Osteoblast (primary cell): ENCODE data around the gene KLF6. TPM values are rescaled to one million over a fixed set of nuclear protein-coding genes. Genes with fewer than 3 reads are reported as not detected.

Experiments used
- DNase-seq: peaks from one replicate; pipeline ENCODE4 v3.0.0; 2011; ENCODE audit warnings: low spot score, mixed read lengths; ENCODE audit not compliant: insufficient read length; ENCODE audit errors: missing footprints
- H2AFZ ChIP-seq: 2 replicates; pipeline ENCODE4 v1.6.0; 2011; ENCODE audit warnings: mild to moderate bottlenecking, low read length
- H3K27ac ChIP-seq: 2 replicates; pipeline ENCODE4 v1.5.1; 2011; ENCODE audit warnings: mild to moderate bottlenecking, low read depth, low read length, moderate library complexity
- H3K27me3 ChIP-seq: 2 replicates; pipeline ENCODE4 v1.6.0; 2012; ENCODE audit warnings: mild to moderate bottlenecking, control low read depth, inconsistent platforms, low read length, moderate library complexity; ENCODE audit not compliant: insufficient read depth
- H3K36me3 ChIP-seq: 2 replicates; pipeline ENCODE4 v1.5.1; 2011; ENCODE audit warnings: mild to moderate bottlenecking, low read length, control low read depth, moderate library complexity; ENCODE audit not compliant: insufficient read depth
- H3K4me1 ChIP-seq: 2 replicates; pipeline ENCODE4 v1.5.1; 2011; ENCODE audit warnings: mild to moderate bottlenecking, low read length, control low read depth, moderate library complexity; ENCODE audit not compliant: insufficient read depth
- H3K4me2 ChIP-seq: 2 replicates; pipeline ENCODE4 v1.6.0; 2011; ENCODE audit warnings: mild to moderate bottlenecking, low read length; ENCODE audit not compliant: insufficient read depth
- H3K4me3 ChIP-seq: fragments of 200-600 bp; sonication (generic); 3 replicates; pipeline ENCODE4 v1.5.1; 2012; ENCODE audit warnings: mild to moderate bottlenecking, low read length, inconsistent platforms; ENCODE audit not compliant: insufficient read depth
- H3K79me2 ChIP-seq: 2 replicates; pipeline ENCODE4 v1.6.0; 2012; ENCODE audit warnings: mild to moderate bottlenecking, low read length, control low read depth, inconsistent platforms; ENCODE audit not compliant: insufficient read depth
- H3K9me3 ChIP-seq: 2 replicates; pipeline ENCODE4 v1.5.1; 2011; ENCODE audit warnings: low read depth, low read length, control low read depth
- H4K20me1 ChIP-seq: 2 replicates; pipeline ENCODE4 v1.6.0; 2012; ENCODE audit warnings: mild to moderate bottlenecking, low read length, control low read depth; ENCODE audit not compliant: insufficient read depth
- total RNA-seq: library from RNA; depleted of rRNA; stranded (reverse); fragments of >200 nt; gene quantifications from 2 replicates; pipeline ENCODE4 v1.2.3, GENCODE V29; 2012
- TF ChIP-seq, protein P1 (sequence below): IDR thresholded peaks from 2 replicates; pipeline ENCODE4 v1.5.1; 2011; ENCODE audit warnings: mild to moderate bottlenecking, low read depth, low read length, moderate library complexity; ENCODE audit errors: extremely low read depth

Gene KLF6
- total RNA-seq, 1 donor: 52.1 TPM

DNA sequence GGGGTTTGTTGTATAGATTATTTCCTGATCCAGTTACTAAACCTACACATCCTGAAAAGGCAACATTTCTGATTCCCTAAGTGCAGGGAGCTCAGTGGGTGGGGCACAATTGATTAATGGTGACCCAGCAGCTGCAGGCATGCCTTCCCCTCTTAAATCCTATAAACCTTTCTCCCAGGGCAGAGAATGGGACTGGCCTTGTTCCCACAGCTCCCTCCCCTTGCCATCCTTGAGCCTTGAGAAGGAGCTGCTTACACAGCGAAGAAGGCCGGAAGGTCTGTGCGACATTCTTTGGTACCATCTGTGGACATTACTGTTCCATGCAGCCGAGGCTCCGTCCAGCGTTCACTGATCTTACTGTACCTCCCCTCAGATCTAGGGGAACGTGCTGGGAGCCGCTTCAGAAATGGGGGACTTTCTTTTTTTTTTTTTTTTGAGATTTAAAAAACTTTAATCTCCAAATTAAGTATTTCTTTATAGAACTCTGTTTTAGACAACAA is 14.3 kb downstream of the KLF6 start:
- no peak overlapping the region for H3K4me2 ChIP-seq
- H3K79me2 ChIP-seq: no peaks in the 10 kb centered on the region
- no peaks in the 10 kb centered on the region for H3K27me3 ChIP-seq
- no peaks in the 10 kb centered on the region for H3K9me3 ChIP-seq
- no peak overlapping the region for H3K4me3 ChIP-seq
- no peak for DNase-seq
- no peaks in the 10 kb centered on the region for H4K20me1 ChIP-seq
- H3K27ac ChIP-seq: no peak overlapping the region
- TF ChIP-seq, protein P1, sequence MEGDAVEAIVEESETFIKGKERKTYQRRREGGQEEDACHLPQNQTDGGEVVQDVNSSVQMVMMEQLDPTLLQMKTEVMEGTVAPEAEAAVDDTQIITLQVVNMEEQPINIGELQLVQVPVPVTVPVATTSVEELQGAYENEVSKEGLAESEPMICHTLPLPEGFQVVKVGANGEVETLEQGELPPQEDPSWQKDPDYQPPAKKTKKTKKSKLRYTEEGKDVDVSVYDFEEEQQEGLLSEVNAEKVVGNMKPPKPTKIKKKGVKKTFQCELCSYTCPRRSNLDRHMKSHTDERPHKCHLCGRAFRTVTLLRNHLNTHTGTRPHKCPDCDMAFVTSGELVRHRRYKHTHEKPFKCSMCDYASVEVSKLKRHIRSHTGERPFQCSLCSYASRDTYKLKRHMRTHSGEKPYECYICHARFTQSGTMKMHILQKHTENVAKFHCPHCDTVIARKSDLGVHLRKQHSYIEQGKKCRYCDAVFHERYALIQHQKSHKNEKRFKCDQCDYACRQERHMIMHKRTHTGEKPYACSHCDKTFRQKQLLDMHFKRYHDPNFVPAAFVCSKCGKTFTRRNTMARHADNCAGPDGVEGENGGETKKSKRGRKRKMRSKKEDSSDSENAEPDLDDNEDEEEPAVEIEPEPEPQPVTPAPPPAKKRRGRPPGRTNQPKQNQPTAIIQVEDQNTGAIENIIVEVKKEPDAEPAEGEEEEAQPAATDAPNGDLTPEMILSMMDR: no peak
- peaks cover under 1% of the 10 kb centered on the region for H3K36me3 ChIP-seq
- no peak overlapping the region for H2AFZ ChIP-seq
- peaks cover 9% of the 10 kb centered on the region for H3K4me1 ChIP-seq

DNA sequence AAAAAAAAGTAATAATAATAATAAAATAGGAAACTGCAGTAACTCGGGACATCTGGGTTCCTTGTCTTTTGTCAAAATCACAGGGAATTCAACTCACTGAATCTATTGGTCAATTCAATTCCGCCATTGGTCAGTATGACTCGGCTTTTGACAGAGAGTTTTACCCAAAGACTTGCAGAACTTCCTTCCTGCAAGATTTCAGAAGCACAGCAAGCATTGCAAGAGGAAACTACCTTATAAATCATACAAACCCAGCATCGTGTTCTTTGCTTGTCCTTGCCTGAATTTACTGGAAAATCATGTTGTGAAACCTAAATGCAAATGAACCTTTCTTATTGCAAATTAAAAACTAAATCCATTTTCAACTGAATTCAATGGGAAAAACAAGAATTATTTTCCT is 15.5 kb downstream of the KLF6 start:
- Histone ChIP-seq H3K79me2 (no peaks in the 10 kb centered on the region), H3K4me2 (no peak overlapping the region), H3K9me3 (no peaks in the 10 kb centered on the region), H3K36me3 (no peaks in the 10 kb centered on the region), H4K20me1 (no peaks in the 10 kb centered on the region), H3K27ac (no peak overlapping the region), H2AFZ (no peak overlapping the region), H3K4me1 (peaks cover 8% of the 10 kb centered on the region), H3K27me3 (no peaks in the 10 kb centered on the region), H3K4me3 (no peak overlapping the region)
- no peak for DNase-seq
- TF ChIP-seq, protein P1: no peak

DNA sequence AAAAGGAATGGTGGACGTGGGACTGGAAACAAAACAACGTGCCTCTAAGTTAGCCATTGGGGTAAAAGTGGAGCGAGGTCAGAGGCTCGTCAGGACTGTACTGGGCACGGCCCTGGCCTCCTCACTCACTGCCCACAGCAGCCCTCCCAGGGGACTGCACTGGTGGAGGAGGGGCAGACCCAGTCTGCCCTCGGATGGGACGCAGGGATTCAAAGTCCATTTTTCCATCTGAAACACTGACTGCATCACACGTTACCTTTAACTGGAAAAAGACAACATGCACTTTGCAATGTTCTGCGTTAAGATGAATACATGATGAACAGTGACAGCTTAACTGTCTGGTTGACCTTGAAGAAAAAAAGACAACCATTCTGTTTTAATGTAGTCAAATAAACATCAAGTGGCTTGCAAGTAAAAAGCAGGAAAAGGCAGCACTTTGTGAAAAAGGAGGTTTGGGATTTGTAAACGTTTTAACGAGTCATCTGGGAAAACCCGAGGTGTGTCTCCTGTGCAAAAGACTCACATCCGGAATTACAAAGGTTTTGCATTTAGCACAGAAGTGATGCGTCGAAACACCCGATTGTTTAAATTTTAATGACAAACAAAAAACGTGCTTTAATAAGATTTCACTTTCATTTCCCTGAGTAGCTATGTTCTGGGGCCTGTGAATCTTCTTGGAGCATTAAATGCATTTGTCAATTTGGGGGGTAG is 18.8 kb downstream of the KLF6 start:
- no peak for DNase-seq
- H3K36me3 ChIP-seq: no peaks in the 10 kb centered on the region
- no peaks in the 10 kb centered on the region for H3K9me3 ChIP-seq
- H3K27me3 ChIP-seq: no peaks in the 10 kb centered on the region
- no peak overlapping the region for H3K4me3 ChIP-seq
- peaks cover 27% of the 10 kb centered on the region for H3K4me1 ChIP-seq
- H3K79me2 ChIP-seq: no peaks in the 10 kb centered on the region
- H3K27ac ChIP-seq: no peak overlapping the region
- H2AFZ ChIP-seq: no peak overlapping the region
- H4K20me1 ChIP-seq: no peaks in the 10 kb centered on the region
- TF ChIP-seq, protein P1: no peak
- H3K4me2 ChIP-seq: no peak overlapping the region

DNA sequence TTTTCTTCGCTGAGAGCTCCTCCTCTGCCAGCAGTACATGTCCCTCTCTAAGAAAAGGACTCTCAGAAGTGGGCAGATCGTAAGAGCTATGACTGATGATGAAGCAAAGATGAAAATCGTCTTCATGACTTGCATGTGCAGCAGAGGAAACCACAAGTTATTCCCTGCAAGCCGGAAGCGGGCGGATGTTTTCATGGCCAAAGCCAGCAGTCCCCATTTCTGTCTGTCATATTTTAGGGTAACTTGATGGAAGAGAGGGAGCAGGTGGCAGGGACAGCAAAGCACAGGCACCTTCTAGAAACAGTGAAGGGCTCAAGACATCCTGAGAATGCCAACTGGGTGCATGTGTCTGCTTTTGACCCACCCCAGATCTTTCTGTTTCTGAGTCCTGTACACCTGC is 19.9 kb downstream of the KLF6 start:
- Histone ChIP-seq H3K9me3 (no peaks in the 10 kb centered on the region), H3K4me3 (no peak overlapping the region), H3K4me2 (no peak overlapping the region), H3K36me3 (no peaks in the 10 kb centered on the region), H3K27me3 (no peaks in the 10 kb centered on the region), H3K27ac (no peak overlapping the region), H2AFZ (no peak overlapping the region), H3K4me1 (peaks cover 27% of the 10 kb centered on the region), H4K20me1 (no peaks in the 10 kb centered on the region), H3K79me2 (no peaks in the 10 kb centered on the region)
- DNase-seq: no peak
- TF ChIP-seq, protein P1: no peak
